SK-N-SH (cell line): Measurements from ENCODE around the gene ULBP2. TPM values are rescaled to one million over a fixed set of nuclear protein-coding genes. Genes with fewer than 3 reads are reported as not detected.

Experiments used
- CTCF ChIA-PET: fragments of 300-600, 350-600 bp; formaldehyde crosslinking; extraction: SDS; loops from one replicate; lab custom pipeline; 2021; lab: Yijun Ruan, JAX
- POLR2A ChIA-PET: fragments of 350-600 bp; sonication (Branson Sonifier 250); formaldehyde crosslinking; extraction: SDS; loops from one replicate; lab custom pipeline; 2020; ENCODE audit warnings: antibody characterized with exemption, inconsistent platforms; lab: Yijun Ruan, JAX
- DNase-seq: peaks from one replicate; pipeline ENCODE4 v3.0.0; 2012
- H2AFZ ChIP-seq: fragments of 200-600 bp; sonication (generic); 2 replicates; pipeline ENCODE4 v1.8.1; 2016; ENCODE audit warnings: antibody characterized with exemption, mild to moderate bottlenecking, low read depth
- H3F3A ChIP-seq: fragments of 200-600 bp; sonication (generic); replicated peaks from 2 replicates; pipeline ENCODE3; 2016; ENCODE audit warnings: antibody characterized with exemption, mild to moderate bottlenecking; ENCODE audit not compliant: insufficient read depth
- H3K27ac ChIP-seq, 2 experiments: fragments of 200-500 bp in 1 of 2; fragments of 200-600 bp in 1 of 2; sonication (Bioruptor generic) in 1 of 2; sonication (generic), shearing (Covaris generic) in 1 of 2; 2 replicates each; pipeline versions ENCODE4 v1.5.1 to v1.6.1; 2014 to 2016; ENCODE audit warnings: low read depth in 2 of 2, inconsistent platforms in 1 of 2, low read length in 1 of 2, mild to moderate bottlenecking in 1 of 2, mixed read lengths in 1 of 2
- H3K27me3 ChIP-seq: fragments of 200-600 bp; sonication (generic), shearing (Covaris generic); 2 replicates; pipeline ENCODE4 v1.6.1; 2016; ENCODE audit warnings: mixed run types; ENCODE audit not compliant: insufficient read depth
- H3K36me3 ChIP-seq, 2 experiments: fragments of 200-500 bp in 1 of 2; fragments of 200-600 bp in 1 of 2; sonication (Bioruptor generic) in 1 of 2; sonication (generic) in 1 of 2; replicated peaks in 1 of 2; 2 replicates each; pipeline versions ENCODE3 to v1.5.1; 2014 to 2016; ENCODE audit warnings: low read length in 1 of 2, mild to moderate bottlenecking in 1 of 2; ENCODE audit not compliant: insufficient read depth in 2 of 2, control insufficient read depth in 1 of 2
- H3K4me1 ChIP-seq, 2 experiments: fragments of 200-500 bp in 1 of 2; fragments of 200-600 bp in 1 of 2; sonication (Bioruptor generic) in 1 of 2; sonication (generic), shearing (Covaris generic) in 1 of 2; 2 replicates each; pipeline versions ENCODE4 v1.5.1 to v1.6.1; 2014 to 2016; ENCODE audit warnings: low read depth in 1 of 2, low read length in 1 of 2, mixed run types in 1 of 2; ENCODE audit not compliant: insufficient read depth in 2 of 2, control insufficient read depth in 1 of 2
- H3K4me2 ChIP-seq: fragments of 200-600 bp; sonication (generic), shearing (Covaris generic); 2 replicates; pipeline ENCODE4 v1.6.1; 2017; ENCODE audit warnings: mixed run types
- H3K4me3 ChIP-seq, 2 experiments: fragments of 200-500 bp in 1 of 2; fragments of 200-600 bp in 1 of 2; sonication (Bioruptor generic) in 1 of 2; sonication (generic), shearing (Covaris generic) in 1 of 2; 2 replicates each; pipeline versions ENCODE4 v1.5.1 to v1.8.1; 2014 to 2016; ENCODE audit warnings: low read depth in 2 of 2, inconsistent platforms in 1 of 2, low read length in 1 of 2, mild to moderate bottlenecking in 1 of 2, mixed read lengths in 1 of 2, moderate library complexity in 1 of 2
- H3K79me2 ChIP-seq: fragments of 200-600 bp; sonication (generic); 2 replicates; pipeline ENCODE4 v1.8.1; 2017; ENCODE audit warnings: mild to moderate bottlenecking; ENCODE audit not compliant: insufficient read depth
- H3K9ac ChIP-seq: fragments of 200-600 bp; sonication (generic); 2 replicates; pipeline ENCODE4 v1.6.1; 2017; ENCODE audit warnings: mixed run types
- H3K9me2 ChIP-seq: fragments of 200-600 bp; sonication (generic); 2 replicates; pipeline ENCODE4 v1.6.1; 2017; ENCODE audit warnings: mixed run types
- H3K9me3 ChIP-seq: fragments of 200-600 bp; sonication (generic); 2 replicates; pipeline ENCODE4 v1.6.1; 2017; ENCODE audit warnings: mixed run types, mild to moderate bottlenecking, moderate library complexity
- H4K20me1 ChIP-seq: fragments of 200-600 bp; sonication (generic); 2 replicates; pipeline ENCODE4 v1.6.1; 2017; ENCODE audit warnings: mild to moderate bottlenecking, mixed run types; ENCODE audit not compliant: insufficient read depth
- CHD2 ChIP-seq: fragments of 150-350 bp; IDR thresholded peaks from 2 replicates; pipeline ENCODE4 v1.6.1; 2018; ENCODE audit warnings: low read length; ENCODE audit not compliant: partially characterized antibody
- ELF1 ChIP-seq: IDR thresholded peaks from 2 replicates; pipeline ENCODE4 v1.4.0; 2012
- EZH2phosphoT487 ChIP-seq: fragments of 200-600 bp; sonication (generic); IDR thresholded peaks from 2 replicates; pipeline ENCODE4 v1.6.1; 2017; ENCODE audit warnings: low read depth, mixed run types, mild to moderate bottlenecking, antibody characterized with exemption, moderate library complexity, borderline replicate concordance
- FOSL2 ChIP-seq: IDR thresholded peaks from 2 replicates; pipeline ENCODE4 v1.4.0; 2012; ENCODE audit warnings: low read depth, mild to moderate bottlenecking, moderate library complexity, borderline replicate concordance
- FOXJ3 ChIP-seq: sonication (generic); formaldehyde crosslinking; IDR thresholded peaks from 2 replicates; pipeline ENCODE4 v1.5.1; 2020; ENCODE audit warnings: mild to moderate bottlenecking, missing genetic modification reagents
- GABPA ChIP-seq: IDR thresholded peaks from 2 replicates; pipeline ENCODE4 v1.4.0; 2012; ENCODE audit warnings: low read depth, mild to moderate bottlenecking
- JUND ChIP-seq: IDR thresholded peaks from 2 replicates; pipeline ENCODE4 v1.4.0; 2012
- MEF2A ChIP-seq: IDR thresholded peaks from 2 replicates; pipeline ENCODE4 v1.4.0; 2012; ENCODE audit warnings: low read depth, borderline replicate concordance
- MXI1 ChIP-seq: IDR thresholded peaks from 2 replicates; pipeline ENCODE4 v1.6.1; 2012; ENCODE audit warnings: mild to moderate bottlenecking, low read depth, low read length, improper control_type of control experiment
- NFIC ChIP-seq: IDR thresholded peaks from 2 replicates; pipeline ENCODE4 v1.4.0; 2012; ENCODE audit warnings: borderline replicate concordance
- NRF1 ChIP-seq: IDR thresholded peaks from 2 replicates; pipeline ENCODE4 v1.6.1; 2012; ENCODE audit warnings: low read depth, mild to moderate bottlenecking, low read length
- PBX3 ChIP-seq: IDR thresholded peaks from 2 replicates; pipeline ENCODE4; 2012
- RCOR1 ChIP-seq: fragments of 150-350 bp; IDR thresholded peaks from 2 replicates; pipeline ENCODE4 v1.6.1; 2017; ENCODE audit warnings: antibody characterized with exemption, low read length
- REST ChIP-seq: IDR thresholded peaks from 2 replicates; pipeline ENCODE4 v1.6.1; 2012; ENCODE audit warnings: mild to moderate bottlenecking, low read depth, low read length, moderate library complexity
- RXRA ChIP-seq: IDR thresholded peaks from 2 replicates; pipeline ENCODE4 v1.4.0; 2012; ENCODE audit warnings: low read depth, mild to moderate bottlenecking, borderline replicate concordance
- TEAD4 ChIP-seq: IDR thresholded peaks from 2 replicates; pipeline ENCODE4 v1.4.0; 2012; ENCODE audit warnings: mild to moderate bottlenecking, borderline replicate concordance; ENCODE audit not compliant: insufficient read depth
- USF1 ChIP-seq: IDR thresholded peaks from 2 replicates; pipeline ENCODE4 v1.4.0; 2012; ENCODE audit warnings: low read depth, borderline replicate concordance
- YY1 ChIP-seq: IDR thresholded peaks from 2 replicates; pipeline ENCODE4 v1.4.0; 2012; ENCODE audit warnings: low read depth, mild to moderate bottlenecking
- ZBTB33 ChIP-seq: IDR thresholded peaks from 2 replicates; pipeline ENCODE4 v1.4.0; 2012; ENCODE audit warnings: low read depth, borderline replicate concordance
- WGBS: methylation state at CpG from one replicate; pipeline ENCODE4 v1.1.6; 2017; ENCODE audit warnings: low lambda C conversion rate; 5-methylcytosine and 5-hydroxymethylcytosine counted together
- polyA plus RNA-seq, 3 experiments: library from polyadenylated mRNA; depleted of rRNA; stranded (reverse); fragments of >200 nt; gene quantifications; 2 replicates each; pipeline ENCODE4 v1.2.3, GENCODE V29; 2012

The ULBP2 gene
- polyA plus RNA-seq, 1 of the 3 experiments (the other 2 are of a cell fraction): 5.0 TPM

- no peak overlapping the region for H2AFZ ChIP-seq
- CTCF ChIA-PET: no interaction called here
- WGBS: 12% methylated on average over 15 of the region's 17 CpGs
- H3K36me3 ChIP-seq: no peaks in the 10 kb centered on the region
- no peak overlapping the region for H3K9ac ChIP-seq
- H3K4me2 ChIP-seq: no peak overlapping the region
- no peaks in the 10 kb centered on the region for H3K9me2 ChIP-seq
- H3K27ac ChIP-seq: no peak overlapping the region
- no peak for DNase-seq
- no peak overlapping the region for H3K4me3 ChIP-seq
- no peaks in the 10 kb centered on the region for H3F3A ChIP-seq
- H3K9me3 ChIP-seq: 0 out of 2 replicates have a peak, but pooled peaks cover 7% of the 10 kb centered on the region
- TF ChIP-seq CHD2: no peak
- no peak for TF ChIP-seq FOXJ3 (CRISPR knock-in tag)
- no peak for TF ChIP-seq MXI1
- TF ChIP-seq MEF2A: no peak
- TF ChIP-seq USF1: no peak
- TF ChIP-seq RCOR1: no peak
- TF ChIP-seq TEAD4: no peak
- no peak for TF ChIP-seq JUND
- TF ChIP-seq RXRA: no peak
- TF ChIP-seq YY1: no peak
- TF ChIP-seq NFIC: no peak
- TF ChIP-seq ELF1: no peak
- no peak for TF ChIP-seq GABPA
- TF ChIP-seq, all 33 proteins: peak for 0
- Histone ChIP-seq H4K20me1 (no peaks in the 10 kb centered on the region), H3K4me1 (no peaks in the 10 kb centered on the region), H3K27me3 (peaks cover 78% of the 10 kb centered on the region), H3K79me2 (no peaks in the 10 kb centered on the region)
- POLR2A ChIA-PET: no interaction called here
Measured at GRCh38 chr6:149988550-149989346, 46.9 kb downstream of the ULBP2 start.

- Histone ChIP-seq H3K9ac (no peak overlapping the region), H3K27ac (no peak overlapping the region), H3K4me1 (no peaks in the 10 kb centered on the region), H3K9me2 (no peaks in the 10 kb centered on the region), H3K79me2 (no peaks in the 10 kb centered on the region), H3K36me3 (no peaks in the 10 kb centered on the region), H3K4me3 (no peak overlapping the region), H3K4me2 (peak overlapping the region; percentile 74; the same call in 1 of the 2 replicates), H3K9me3 (0 out of 2 replicates have a peak, but pooled peaks cover 7% of the 10 kb centered on the region), H4K20me1 (no peaks in the 10 kb centered on the region), H3K27me3 (peaks cover 79% of the 10 kb centered on the region), H2AFZ (no peak overlapping the region), H3F3A (no peaks in the 10 kb centered on the region)
- ChIA-PET CTCF (no interaction called here), POLR2A (no interaction called here)
- DNase-seq: no peak
- 2% methylated on average over 26 of the region's 32 CpGs for WGBS
- TF ChIP-seq RXRA: no peak
- no peak for TF ChIP-seq FOXJ3 (CRISPR knock-in tag)
- no peak for TF ChIP-seq USF1
- TF ChIP-seq FOSL2: no peak
- TF ChIP-seq ZBTB33: no peak
- TF ChIP-seq PBX3: no peak
- no peak for TF ChIP-seq TEAD4
- no peak for TF ChIP-seq RCOR1
- no peak for TF ChIP-seq REST
- TF ChIP-seq EZH2phosphoT487: no peak
- TF ChIP-seq NRF1: no peak
Measured at GRCh38 chr6:149990212-149990660, 48.4 kb downstream of the ULBP2 start.
